Mesothelial cell of epicardium (in vitro differentiated cells): Measurements from ENCODE around the gene MTHFSD. TPM values are rescaled to one million over a fixed set of nuclear protein-coding genes. Genes with fewer than 3 reads are reported as not detected.

Source experiments
- DNase-seq, 2 experiments: peaks; one replicate each; pipeline ENCODE4 v3.0.0; 2021; ENCODE audit warnings: low spot score in 2 of 2; ENCODE audit not compliant: unreplicated experiment in 2 of 2
- H3K27ac Mint-ChIP-seq: 2 replicates; pipeline ENCODE4 v1.8.0; 2021; ENCODE audit warnings: mixed read lengths
- H3K27me3 Mint-ChIP-seq: 2 replicates; pipeline ENCODE4 v1.8.0; 2021; ENCODE audit warnings: low read depth, mixed read lengths
- H3K36me3 Mint-ChIP-seq: 2 replicates; pipeline ENCODE4 v1.8.0; 2021; ENCODE audit warnings: mixed read lengths
- H3K4me1 Mint-ChIP-seq: 2 replicates; pipeline ENCODE4 v1.8.0; 2021; ENCODE audit warnings: mixed read lengths
- H3K4me3 Mint-ChIP-seq: 2 replicates; pipeline ENCODE4 v1.8.0; 2021; ENCODE audit warnings: mild to moderate bottlenecking, moderate library complexity, mixed read lengths
- H3K9me3 Mint-ChIP-seq: 2 replicates; pipeline ENCODE4 v1.8.0; 2021; ENCODE audit warnings: mixed read lengths
- CTCF ChIP-seq: fragments of 200-600 bp; sonication (generic); IDR thresholded peaks from one replicate; pipeline ENCODE4 v1.5.0; 2021; ENCODE audit warnings: antibody characterized with exemption; ENCODE audit not compliant: unreplicated experiment
- total RNA-seq: library from RNA; stranded (reverse); gene quantifications from 3 replicates; pipeline ENCODE4 v1.2.1, GENCODE V29; 2021

MTHFSD gene
- total RNA-seq, 1 donor from 2014 or later: 27.4 TPM

GRCh38 chr16:86504315-86505184 is 50.5 kb downstream of the MTHFSD start:
- no peak overlapping the region for H3K4me3 Mint-ChIP-seq
- H3K4me1 Mint-ChIP-seq: peaks cover 20% of the 10 kb centered on the region
- no peak for TF ChIP-seq CTCF
- no peak for DNase-seq
- H3K27me3 Mint-ChIP-seq: peaks cover 97% of the 10 kb centered on the region
- no peaks in the 10 kb centered on the region for H3K36me3 Mint-ChIP-seq
- no peaks in the 10 kb centered on the region for H3K9me3 Mint-ChIP-seq
- H3K27ac Mint-ChIP-seq: no peak overlapping the region

- no peak overlapping the region for H3K27ac Mint-ChIP-seq
- peaks cover 21% of the 10 kb centered on the region for H3K4me1 Mint-ChIP-seq
Observed at GRCh38 chr16:86503830-86504229, 51.2 kb downstream of the MTHFSD start.

DNA sequence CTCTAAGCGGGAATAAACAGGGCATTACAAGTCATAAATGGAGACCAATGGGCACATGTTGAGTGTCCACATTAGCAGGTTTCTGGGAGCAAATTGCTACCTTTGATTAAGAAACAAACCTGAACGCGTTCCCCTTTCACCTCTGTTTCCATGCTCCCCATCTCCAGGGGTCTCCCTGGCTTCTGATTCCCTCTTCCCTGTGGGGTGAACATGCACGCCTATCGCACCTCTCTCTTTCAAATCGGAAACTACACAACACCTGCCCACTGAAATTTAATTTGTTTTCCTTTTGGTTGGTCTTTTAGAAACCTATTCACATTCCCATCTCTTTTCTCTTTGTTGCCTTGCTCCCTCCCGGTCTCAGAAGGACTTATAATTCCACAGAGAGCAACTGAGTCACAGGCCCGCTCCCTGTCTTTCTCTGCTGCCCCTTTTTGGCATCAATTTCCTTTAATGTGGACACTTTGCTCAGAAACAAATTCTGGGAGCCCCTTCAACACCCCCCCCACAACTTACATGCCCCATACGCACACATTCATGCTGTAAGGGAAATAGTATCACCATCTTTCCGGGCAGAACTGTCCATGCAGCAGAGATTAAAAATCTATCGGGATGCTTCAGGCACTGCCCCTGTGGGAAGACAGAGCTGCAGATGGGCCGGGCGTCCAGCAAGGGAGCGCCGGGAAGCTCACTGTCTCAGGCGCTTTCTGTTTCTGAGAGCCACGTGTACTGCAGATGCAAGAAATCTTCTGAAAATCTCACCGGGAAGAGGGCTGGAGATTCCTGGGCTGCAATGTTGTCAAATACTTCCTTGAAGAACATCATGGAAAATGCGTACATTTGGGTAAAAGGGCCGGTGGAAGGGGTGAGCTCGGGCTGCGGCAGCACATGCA is 51.9 kb downstream of the MTHFSD start:
- no peaks in the 10 kb centered on the region for H3K36me3 Mint-ChIP-seq
- DNase-seq: no peak
- H3K27me3 Mint-ChIP-seq: peaks cover 97% of the 10 kb centered on the region
- H3K27ac Mint-ChIP-seq: no peak overlapping the region
- TF ChIP-seq CTCF: no peak
- no peaks in the 10 kb centered on the region for H3K9me3 Mint-ChIP-seq
- H3K4me1 Mint-ChIP-seq: peaks cover 23% of the 10 kb centered on the region
- H3K4me3 Mint-ChIP-seq: no peak overlapping the region

More at GRCh38 chr16:86503830-86504229, 51.2 kb downstream of the MTHFSD start:
- Mint-ChIP-seq H3K4me3 (no peak overlapping the region), H3K9me3 (no peaks in the 10 kb centered on the region), H3K36me3 (no peaks in the 10 kb centered on the region), H3K27me3 (peaks cover 97% of the 10 kb centered on the region)
- DNase-seq: no peak
- TF ChIP-seq CTCF: no peak

GRCh38 chr16:86501989-86502855 is 52.8 kb downstream of the MTHFSD start:
- no peak for TF ChIP-seq CTCF
- Mint-ChIP-seq H3K27me3 (peaks cover 96% of the 10 kb centered on the region), H3K9me3 (no peaks in the 10 kb centered on the region)

GRCh38 chr16:86500708-86501510 is 54.1 kb downstream of the MTHFSD start:
- Mint-ChIP-seq H3K4me3 (no peak overlapping the region), H3K36me3 (no peaks in the 10 kb centered on the region)
- no peak for DNase-seq

More at GRCh38 chr16:86501989-86502855, 52.8 kb downstream of the MTHFSD start:
- H3K27ac Mint-ChIP-seq: no peak overlapping the region
- H3K36me3 Mint-ChIP-seq: no peaks in the 10 kb centered on the region
- no peak overlapping the region for H3K4me3 Mint-ChIP-seq
- no peak for DNase-seq
- peaks cover 17% of the 10 kb centered on the region for H3K4me1 Mint-ChIP-seq

More at GRCh38 chr16:86500708-86501510, 54.1 kb downstream of the MTHFSD start:
- Mint-ChIP-seq H3K27me3 (peaks cover 95% of the 10 kb centered on the region), H3K27ac (no peak overlapping the region), H3K4me1 (peaks cover 16% of the 10 kb centered on the region), H3K9me3 (no peaks in the 10 kb centered on the region)
- no peak for TF ChIP-seq CTCF
